Activated effector memory CD4-positive, alpha-beta T cell treated with Interleukin-2 at 50 U/mL for 16 hours (primary cell): Measurements from ENCODE around the gene TLL2.

Experiments
- DNase-seq: peaks from one replicate; pipeline ENCODE4 v3.0.0-alpha.2; 2020

TLL2 gene

GRCh38 chr10:96420228-96421009 lies 93.3 kb downstream of the TLL2 start:
- DNase-seq, result no peak

- DNase-seq, result no peak
Observed at GRCh38 chr10:96419351-96419750, 94.4 kb downstream of the TLL2 start.

GRCh38 chr10:96418582-96418981 lies 95.1 kb downstream of the TLL2 start:
- DNase-seq, result no peak

- DNase-seq, result no peak
Observed at GRCh38 chr10:96417441-96417840, 96.3 kb downstream of the TLL2 start.

GRCh38 chr10:96416643-96417042 lies 97.1 kb downstream of the TLL2 start:
- DNase-seq, result no peak

- DNase-seq, result no peak
Observed at GRCh38 chr10:96415891-96416554, 97.7 kb downstream of the TLL2 start.

- DNase-seq, result no peak
Observed at GRCh38 chr10:96415150-96415890, 98.4 kb downstream of the TLL2 start.

- no peak for DNase-seq
Observed at GRCh38 chr10:96414303-96414702, 99.4 kb downstream of the TLL2 start.

GRCh38 chr10:96413151-96413787 lies 100.5 kb downstream of the TLL2 start:
- DNase-seq, result no peak

- no peak for DNase-seq
Observed at GRCh38 chr10:96411716-96412320, 101.9 kb downstream of the TLL2 start.

GRCh38 chr10:96410296-96410695 lies 103.4 kb downstream of the TLL2 start:
- no peak for DNase-seq

GRCh38 chr10:96408201-96408600 lies 105.5 kb downstream of the TLL2 start:
- no peak for DNase-seq

- no peak for DNase-seq
Observed at GRCh38 chr10:96407560-96408069, 106.1 kb downstream of the TLL2 start.

- no peak for DNase-seq
Observed at GRCh38 chr10:96406091-96406490, 107.6 kb downstream of the TLL2 start.

- no peak for DNase-seq
Observed at GRCh38 chr10:96402417-96403305, 111.1 kb downstream of the TLL2 start.

GRCh38 chr10:96401036-96401435 lies 112.7 kb downstream of the TLL2 start:
- DNase-seq, result no peak

GRCh38 chr10:96400465-96400864 lies 113.3 kb downstream of the TLL2 start:
- DNase-seq, result no peak

- no peak for DNase-seq
Observed at GRCh38 chr10:96397902-96398301, 115.8 kb downstream of the TLL2 start.

- DNase-seq, result peak; percentile 32
Observed at GRCh38 chr10:96395931-96396877, 117.5 kb downstream of the TLL2 start.

GRCh38 chr10:96390460-96390864 lies 123.3 kb downstream of the TLL2 start:
- DNase-seq, result no peak
